GM21737 (cell line): ENCODE data around the gene TP53I11.
A peak's percentile ranks its signal among the peaks of the same experiment; 100 is the strongest.

Experiments used
- ATAC-seq: cut with Tn5 transposase; IDR thresholded peaks from one replicate; pipeline ENCODE4 v1.9.1; 2021; ENCODE audit warnings: mild to moderate bottlenecking, moderate library complexity; ENCODE audit not compliant: unreplicated experiment

The TP53I11 gene

GRCh38 chr11:44916801-44917385, 33.8 kb downstream of the TP53I11 start:
- ATAC-seq = no peak

- no peak for ATAC-seq
Measured at GRCh38 chr11:44916331-44916730, 34.4 kb downstream of the TP53I11 start.

- ATAC-seq = no peak
Measured at GRCh38 chr11:44915621-44916020, 35.1 kb downstream of the TP53I11 start.

- no peak for ATAC-seq
Measured at GRCh38 chr11:44915004-44915403, 35.7 kb downstream of the TP53I11 start.

GRCh38 chr11:44914105-44914504, 36.6 kb downstream of the TP53I11 start:
- ATAC-seq = no peak

GRCh38 chr11:44913502-44913901, 37.2 kb downstream of the TP53I11 start:
- ATAC-seq = no peak

GRCh38 chr11:44912270-44912987, 38.3 kb downstream of the TP53I11 start:
- no peak for ATAC-seq

- peak; percentile 66 for ATAC-seq
Measured at GRCh38 chr11:44911029-44911814, 39.5 kb downstream of the TP53I11 start.

- ATAC-seq = no peak
Measured at GRCh38 chr11:44910591-44910990, 40.1 kb downstream of the TP53I11 start.

- no peak for ATAC-seq
Measured at GRCh38 chr11:44909557-44909956, 41.1 kb downstream of the TP53I11 start.

GRCh38 chr11:44906649-44907048, 44.0 kb downstream of the TP53I11 start:
- no peak for ATAC-seq

- no peak for ATAC-seq
Measured at GRCh38 chr11:44905131-44905866, 45.4 kb downstream of the TP53I11 start.

- ATAC-seq = no peak
Measured at GRCh38 chr11:44904261-44905020, 46.2 kb downstream of the TP53I11 start.

- no peak for ATAC-seq
Measured at GRCh38 chr11:44903518-44903917, 47.2 kb downstream of the TP53I11 start.

GRCh38 chr11:44903035-44903434, 47.6 kb downstream of the TP53I11 start:
- no peak for ATAC-seq

GRCh38 chr11:44901786-44902185, 48.9 kb downstream of the TP53I11 start:
- no peak for ATAC-seq

- ATAC-seq = no peak
Measured at GRCh38 chr11:44901120-44901633, 49.5 kb downstream of the TP53I11 start.

- no peak for ATAC-seq
Measured at GRCh38 chr11:44899959-44900358, 50.7 kb downstream of the TP53I11 start.

GRCh38 chr11:44893846-44894617, 56.7 kb downstream of the TP53I11 start:
- ATAC-seq = no peak
